GM19043 (cell line): ENCODE results near the gene SAT2.

ENCODE experiments used
- ATAC-seq: cut with Tn5 transposase; IDR thresholded peaks from one replicate; pipeline ENCODE4 v1.9.1; 2021; ENCODE audit warnings: low read depth; ENCODE audit not compliant: unreplicated experiment

Gene SAT2

DNA sequence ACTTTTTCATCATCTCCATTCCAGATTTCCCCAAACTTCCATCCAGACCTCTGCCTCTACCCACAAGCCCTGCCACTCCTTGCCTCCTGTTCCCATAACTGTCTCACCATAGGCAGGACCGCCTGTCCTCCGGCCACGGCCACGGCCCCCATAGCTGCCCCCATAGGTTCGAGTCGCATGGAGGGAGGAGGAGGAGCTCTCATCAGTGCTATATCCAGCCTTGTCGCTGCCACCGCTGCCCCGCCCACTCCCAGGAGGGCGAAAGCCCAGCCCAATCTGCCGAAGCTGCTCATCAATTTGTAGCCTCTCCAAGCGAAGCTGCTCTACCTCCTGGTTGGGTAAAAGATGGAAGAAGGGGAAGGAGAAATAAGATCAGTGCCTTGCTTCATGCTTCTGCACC lies 34.3 kb downstream of the SAT2 start:
- no peak for ATAC-seq

GRCh38 chr17:7592422-7593021 lies 35.1 kb downstream of the SAT2 start:
- no peak for ATAC-seq

DNA sequence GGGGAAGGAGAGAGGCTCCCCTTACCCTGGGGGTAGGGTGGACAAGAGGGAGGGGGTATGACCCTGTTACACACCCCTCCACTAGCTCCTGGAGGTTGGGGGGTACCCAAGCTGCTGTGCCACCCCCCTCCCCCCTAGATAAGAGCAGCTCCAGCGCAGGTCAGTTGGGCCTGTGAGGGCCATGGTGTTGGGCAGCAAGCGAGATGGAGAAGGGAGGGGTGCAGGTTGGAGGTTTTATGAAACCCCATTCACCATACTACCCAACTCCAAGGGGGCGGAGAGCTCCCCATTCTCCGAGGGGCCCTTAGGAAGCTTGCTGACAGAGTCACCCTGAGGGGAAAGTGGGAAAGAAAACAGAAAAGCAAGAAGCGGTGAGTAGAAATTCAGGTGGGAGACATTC lies 36.0 kb downstream of the SAT2 start:
- no peak for ATAC-seq

- no peak for ATAC-seq
Measured at GRCh38 chr17:7590743-7591142, 36.9 kb downstream of the SAT2 start.

DNA sequence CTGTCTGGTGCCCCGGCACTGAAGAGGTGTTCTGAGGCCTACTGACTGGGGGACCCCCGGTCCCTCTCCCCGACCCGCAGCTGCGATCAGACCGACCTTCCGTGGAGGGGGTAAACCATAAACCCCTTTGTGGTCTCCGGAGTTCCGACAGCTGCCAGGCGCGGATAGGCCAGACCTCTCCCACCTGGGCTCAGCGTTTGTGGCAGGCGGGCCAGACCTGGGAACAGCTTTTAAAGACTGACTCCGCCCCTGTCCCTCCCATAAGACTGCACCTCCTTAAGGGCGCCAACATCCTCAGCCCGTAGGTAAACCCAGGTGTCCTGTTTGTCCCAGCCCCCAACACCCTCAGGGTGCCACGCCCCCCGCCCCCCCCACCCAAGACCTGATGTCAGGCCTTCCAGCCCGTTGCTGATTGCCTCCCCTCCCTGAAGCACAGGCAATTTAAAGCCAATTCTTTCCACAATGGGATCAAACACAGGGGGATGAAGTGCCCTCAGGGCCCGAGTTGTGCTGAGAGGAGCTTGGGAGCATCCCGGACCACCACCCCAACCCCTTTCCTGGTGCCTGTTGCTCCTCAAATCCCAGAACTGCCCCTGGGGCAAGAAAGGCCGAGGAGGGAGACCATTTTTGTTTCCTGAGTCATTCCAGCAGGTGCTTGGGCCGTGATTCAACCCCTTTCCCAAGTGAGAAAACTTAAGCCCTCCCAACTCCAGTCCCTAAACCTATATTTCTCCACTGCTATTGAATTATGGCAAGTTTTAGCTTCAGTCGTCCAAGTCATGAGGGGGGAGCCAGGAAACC lies 37.5 kb downstream of the SAT2 start, which contains the start of gene SOX15:
SOX15 (minus strand) TSS at position 204 of the 801 bp plus-strand sequence. CDS start 418 bp downstream, outside the sequence.
- ATAC-seq, result no peak

DNA sequence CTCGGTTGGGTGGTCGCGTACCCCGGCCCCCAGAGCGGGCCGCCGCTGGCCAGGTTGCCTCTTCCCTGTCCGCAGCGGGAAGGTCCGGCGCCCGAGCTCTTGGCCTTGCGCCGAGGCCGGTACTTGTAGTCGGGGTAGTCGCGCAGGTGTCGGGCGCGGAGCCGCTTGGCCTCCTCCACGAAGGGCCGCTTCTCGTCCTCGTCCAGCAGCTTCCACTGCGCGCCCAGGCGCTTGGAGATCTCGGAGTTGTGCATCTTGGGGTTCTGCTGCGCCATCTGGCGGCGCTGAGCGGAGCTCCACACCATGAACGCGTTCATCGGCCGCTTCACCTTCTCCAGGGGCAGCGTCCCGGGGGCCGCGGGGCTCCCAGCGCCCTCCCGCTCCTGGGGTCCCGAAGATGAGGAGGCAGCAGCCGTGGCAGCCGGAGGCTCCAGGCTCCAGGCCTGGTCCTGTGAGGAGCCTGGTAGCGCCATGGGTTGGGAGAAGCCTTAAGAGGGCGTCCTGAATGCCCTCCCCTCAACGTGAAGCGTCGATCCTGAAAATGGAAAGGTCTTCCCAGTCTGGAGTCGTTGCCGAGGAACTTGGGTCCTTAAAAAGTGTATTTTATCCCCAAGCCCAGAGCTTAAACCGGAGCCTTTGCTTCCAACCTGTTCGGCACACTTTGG lies 38.3 kb downstream of the SAT2 start:
- no peak for ATAC-seq

GRCh38 chr17:7588553-7589203 lies 38.9 kb downstream of the SAT2 start:
- no peak for ATAC-seq

DNA sequence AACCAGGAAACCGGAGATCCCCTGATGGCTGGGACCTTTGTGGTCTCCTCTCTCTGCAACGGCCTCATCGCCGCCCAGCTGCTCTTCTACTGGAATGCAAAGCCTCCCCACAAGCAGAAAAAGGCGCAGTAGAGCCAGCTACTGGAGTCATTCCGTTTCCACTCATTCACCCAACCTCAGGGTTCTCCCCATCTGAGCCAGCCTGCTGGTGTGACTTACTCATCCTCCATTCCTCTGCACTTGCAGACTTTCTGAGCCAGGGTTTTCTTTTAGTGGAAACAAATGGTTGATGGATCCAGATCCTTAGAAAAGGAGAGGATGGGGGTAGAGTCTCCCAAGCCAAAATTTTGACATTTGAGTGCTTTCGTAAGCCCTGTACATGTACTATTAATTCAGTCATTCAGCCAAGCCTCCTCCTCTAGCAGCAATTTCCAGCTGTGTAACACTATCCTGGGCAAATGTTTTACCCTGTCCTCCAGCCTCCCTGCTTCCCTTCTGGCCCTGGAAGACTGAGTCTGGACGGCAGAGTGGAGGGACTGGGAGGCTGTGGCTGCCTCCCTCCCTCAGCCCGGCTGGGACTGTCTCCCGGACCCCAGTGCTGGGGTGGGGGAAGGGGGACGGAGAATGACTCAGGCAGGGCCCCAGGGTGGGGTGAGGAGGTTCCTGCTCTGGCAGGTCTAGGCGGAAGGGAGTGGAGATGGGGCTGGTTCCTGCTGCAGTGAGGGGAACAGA lies 40.0 kb downstream of the SAT2 start:
- ATAC-seq, result no peak

DNA sequence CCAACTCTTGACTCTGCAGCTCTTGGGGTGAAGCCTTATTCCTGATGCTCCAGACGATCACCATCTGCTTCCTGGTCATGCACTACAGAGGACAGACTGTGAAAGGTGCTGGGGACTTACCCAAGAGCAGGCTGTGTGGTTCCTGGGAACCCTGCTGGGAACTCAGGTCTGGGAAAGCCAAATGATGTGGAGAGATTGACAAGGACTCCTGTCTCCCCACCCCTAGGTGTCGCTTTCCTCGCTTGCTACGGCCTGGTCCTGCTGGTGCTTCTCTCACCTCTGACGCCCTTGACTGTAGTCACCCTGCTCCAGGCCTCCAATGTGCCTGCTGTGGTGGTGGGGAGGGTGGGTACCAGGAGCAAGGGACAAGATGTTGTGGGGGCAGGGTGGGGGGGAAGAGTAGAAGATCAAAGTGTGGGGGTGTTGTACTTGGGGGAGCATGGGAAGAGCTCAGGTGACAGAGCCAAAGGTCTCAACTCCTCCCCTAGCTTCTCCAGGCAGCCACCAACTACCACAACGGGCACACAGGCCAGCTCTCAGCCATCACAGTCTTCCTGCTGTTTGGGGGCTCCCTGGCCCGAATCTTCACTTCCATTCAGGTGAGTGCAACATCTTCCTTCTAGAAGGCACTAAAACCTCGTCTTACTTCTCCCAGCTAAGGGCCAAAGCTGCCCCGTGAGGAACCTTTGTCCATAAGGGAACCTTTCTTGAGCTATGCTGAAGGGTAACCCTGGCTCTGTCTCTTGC lies 40.8 kb downstream of the SAT2 start:
- no peak for ATAC-seq

DNA sequence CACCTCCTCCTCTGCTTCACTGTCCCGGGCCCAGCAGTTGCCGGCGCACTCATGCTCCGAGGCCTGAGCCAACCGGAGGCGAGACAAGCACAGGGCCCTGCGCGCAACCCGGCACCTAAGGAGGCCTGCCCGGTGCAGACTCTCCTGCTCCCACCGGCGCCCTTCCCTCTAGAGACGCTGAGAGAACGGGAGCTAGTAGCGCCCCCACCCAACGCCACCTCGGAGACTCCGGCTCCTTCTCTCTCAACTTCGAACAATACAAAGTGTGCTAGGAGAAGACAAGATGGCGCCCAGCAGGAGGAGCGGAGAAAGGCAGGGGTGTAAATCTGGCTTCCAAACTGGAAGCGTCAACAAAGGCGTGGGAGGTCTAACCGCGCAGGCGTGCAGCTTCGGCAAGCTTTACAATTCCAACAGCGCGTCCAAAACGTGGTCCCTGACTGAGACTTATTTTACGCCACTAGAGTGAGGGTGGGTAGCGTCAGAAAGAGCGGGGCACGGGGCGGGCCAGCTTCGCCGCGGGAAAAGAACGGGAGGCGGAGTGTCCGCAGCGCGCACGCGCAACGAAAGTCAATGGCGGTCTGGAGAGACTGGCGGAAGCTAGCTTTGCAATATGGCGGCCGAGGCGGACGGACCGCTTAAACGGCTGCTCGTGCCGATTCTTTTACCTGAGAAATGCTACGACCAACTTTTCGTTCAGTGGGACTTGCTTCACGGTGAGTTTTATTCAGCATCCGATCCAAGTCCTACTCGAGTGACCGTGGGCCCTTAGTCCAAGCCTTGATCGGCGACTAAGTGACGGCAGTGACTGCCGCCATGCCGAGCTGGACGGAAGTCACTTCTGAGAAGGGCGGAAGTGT lies 44.1 kb downstream of the SAT2 start, which contains the start of gene MPDU1:
MPDU1 (plus strand) TSS at position 600 of the 857 bp plus-strand sequence; CDS start at position 611, 11 bp downstream.
- peak; percentile 54 for ATAC-seq

DNA sequence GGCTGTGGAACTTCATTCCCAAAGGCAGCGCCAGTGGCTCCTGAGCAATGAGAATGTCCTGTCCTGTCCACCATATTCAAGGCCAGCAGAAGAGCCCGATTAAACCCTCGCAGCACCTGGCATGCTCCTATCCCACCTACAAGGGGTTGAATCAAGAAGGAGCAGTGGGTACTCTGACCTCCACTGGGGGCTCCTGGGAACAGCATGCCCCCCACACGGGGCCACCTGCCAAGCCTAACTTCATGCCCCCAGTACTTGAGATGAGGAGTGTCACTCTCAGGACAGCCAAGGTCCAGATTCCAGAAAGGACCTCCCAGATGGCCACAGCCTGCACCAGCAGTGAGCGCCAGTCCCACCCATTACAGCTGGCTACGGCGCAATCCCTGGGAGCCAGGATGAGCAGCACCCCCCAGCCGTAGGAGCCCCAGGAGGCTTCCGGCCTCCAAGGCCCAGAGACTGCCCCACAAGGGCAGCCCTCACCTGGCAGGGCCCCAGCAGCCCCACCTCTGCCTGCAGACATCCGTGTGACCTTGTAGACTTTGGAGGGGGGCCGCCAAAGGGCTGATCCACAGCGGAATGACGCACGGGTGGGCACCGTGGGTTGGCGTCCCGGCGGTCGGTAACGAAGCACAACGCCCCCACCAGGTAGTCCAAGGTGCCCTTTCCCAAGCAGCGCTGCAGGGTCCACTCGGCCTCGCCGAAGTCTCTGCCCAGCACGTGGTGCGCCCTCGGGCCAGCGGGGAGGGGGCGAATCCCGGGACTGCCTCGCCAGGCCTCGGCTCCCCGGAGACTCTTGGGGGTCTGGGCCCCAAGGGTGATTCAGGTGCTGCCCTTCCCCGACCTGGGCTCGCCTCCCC lies 45.0 kb downstream of the SAT2 start:
- no peak for ATAC-seq

DNA sequence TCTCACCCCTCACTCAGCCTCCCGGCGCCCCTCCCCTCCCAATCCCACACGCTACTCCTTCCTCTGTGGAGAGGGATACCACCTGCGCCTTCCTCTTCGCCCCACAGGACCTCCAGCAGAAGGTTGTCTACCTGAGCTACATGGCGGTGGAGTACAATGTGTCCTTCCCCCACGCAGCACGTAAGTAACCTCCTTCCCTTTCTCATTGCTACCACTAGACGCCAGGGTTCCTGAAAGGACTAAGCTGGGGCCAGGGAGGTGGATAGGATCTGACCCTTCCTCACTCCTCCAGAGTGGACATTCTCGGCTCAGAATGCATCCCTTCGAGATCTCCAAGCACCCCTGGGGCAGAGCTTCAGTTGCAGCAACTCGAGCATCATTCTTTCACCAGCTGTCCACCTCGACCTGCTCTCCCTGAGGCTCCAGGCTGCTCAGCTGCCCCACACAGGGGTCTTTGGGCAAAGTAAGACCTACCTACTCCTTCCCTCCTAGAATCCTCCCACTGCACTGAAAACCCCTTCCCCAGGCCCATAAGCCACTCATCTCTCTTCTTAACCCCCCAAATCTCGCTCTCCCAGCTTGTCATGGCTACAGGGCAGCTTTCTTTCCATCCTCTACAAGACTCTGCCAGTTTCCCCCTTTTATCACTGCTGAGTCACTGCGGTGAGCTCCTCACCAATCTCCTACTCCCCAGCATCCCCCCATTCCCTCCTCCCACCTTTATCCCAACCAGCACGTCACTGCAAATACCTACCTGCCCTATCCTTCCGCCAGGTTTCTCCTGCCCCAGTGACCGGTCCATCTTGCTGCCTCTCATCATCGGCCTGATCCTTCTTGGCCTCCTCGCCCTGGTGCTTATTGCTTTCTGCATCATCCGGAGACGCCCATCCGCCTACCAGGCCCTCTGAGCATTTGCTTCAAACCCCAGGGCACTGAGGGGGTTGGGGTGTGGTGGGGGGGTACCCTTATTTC lies 46.7 kb downstream of the SAT2 start:
- no peak for ATAC-seq

DNA sequence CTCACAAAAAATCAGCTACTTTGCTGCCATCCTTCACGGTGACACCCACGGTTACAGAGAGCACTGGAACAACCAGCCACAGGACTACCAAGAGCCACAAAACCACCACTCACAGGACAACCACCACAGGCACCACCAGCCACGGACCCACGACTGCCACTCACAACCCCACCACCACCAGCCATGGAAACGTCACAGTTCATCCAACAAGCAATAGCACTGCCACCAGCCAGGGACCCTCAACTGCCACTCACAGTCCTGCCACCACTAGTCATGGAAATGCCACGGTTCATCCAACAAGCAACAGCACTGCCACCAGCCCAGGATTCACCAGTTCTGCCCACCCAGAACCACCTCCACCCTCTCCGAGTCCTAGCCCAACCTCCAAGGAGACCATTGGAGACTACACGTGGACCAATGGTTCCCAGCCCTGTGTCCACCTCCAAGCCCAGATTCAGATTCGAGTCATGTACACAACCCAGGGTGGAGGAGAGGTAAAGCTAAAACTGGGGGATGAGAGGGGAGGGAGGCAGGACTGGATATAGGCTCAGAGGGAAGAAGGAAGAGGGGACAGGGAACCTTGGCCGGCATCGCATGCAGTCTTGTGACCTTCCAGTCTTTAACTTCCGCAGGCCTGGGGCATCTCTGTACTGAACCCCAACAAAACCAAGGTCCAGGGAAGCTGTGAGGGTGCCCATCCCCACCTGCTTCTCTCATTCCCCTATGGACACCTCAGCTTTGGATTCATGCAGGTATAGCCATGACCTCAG lies 47.6 kb downstream of the SAT2 start:
- no peak for ATAC-seq

GRCh38 chr17:7579001-7579833 lies 48.4 kb downstream of the SAT2 start, which contains the start of gene CD68:
TSS of gene CD68 (plus strand) at chr17:7579638. CDS start at chr17:7579678, 40 bp downstream.
- no peak for ATAC-seq
